Measurements from ENCODE around the gene MUSTN1. TPM values are rescaled to one million over a fixed set of nuclear protein-coding genes. Genes with fewer than 3 reads are reported as not detected.

Gene MUSTN1
- total and polyA plus RNA-seq, 2 of the 13 experiments (the other 11 are each of a cell fraction or from before 2014, with no cell fraction given), result 0.84 to 1.4 TPM

DNA sequence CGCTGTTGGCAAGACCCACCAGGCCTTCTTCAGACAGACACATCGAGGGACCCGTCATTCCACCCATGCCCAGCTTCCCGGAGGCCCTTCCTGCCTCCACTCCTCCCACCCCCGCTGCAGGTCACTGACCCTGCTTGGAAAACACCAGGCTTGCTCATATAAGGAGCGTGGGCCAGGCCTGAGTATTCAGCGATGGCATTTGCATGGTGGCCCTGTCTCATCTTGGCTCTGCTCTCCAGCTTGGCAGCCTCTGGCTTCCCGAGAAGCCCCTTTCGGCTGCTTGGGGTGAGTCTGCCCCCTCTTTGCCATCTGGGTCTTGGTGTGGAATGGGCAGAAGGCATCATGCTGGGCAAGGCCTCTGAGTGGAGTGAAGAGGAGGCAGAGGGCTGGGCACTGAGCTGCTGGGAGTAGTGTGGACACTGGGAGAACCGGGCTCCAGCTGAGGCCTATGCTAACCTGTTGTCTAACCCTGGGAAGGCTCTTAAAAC is 40.2 kb downstream of the MUSTN1 start, which contains the start of gene ITIH3 (continued):
- peak; percentile 64 for TF ChIP-seq PHF8 (CRISPR knock-in tag; IDR thresholded peaks at IDR 0.05)
- peak; percentile 32; the same call in 1 of the 2 replicates for TF ChIP-seq KDM2A (CRISPR knock-in tag; IDR thresholded peaks at IDR 0.05; ENCODE audit: borderline replicate concordance, low read depth)
- no peak; the same call in 1 of the 2 replicates for TF ChIP-seq KDM6A (CRISPR knock-in tag; IDR thresholded peaks at IDR 0.05; ENCODE audit: low read depth)
- peak; percentile 39; the same call in 1 of the 2 replicates for TF ChIP-seq ZNF891 (CRISPR knock-in tag; IDR thresholded peaks at IDR 0.05)
- peak; percentile 95 for TF ChIP-seq RXRB (CRISPR knock-in tag; IDR thresholded peaks at IDR 0.05; ENCODE audit: borderline replicate concordance)
- no peak for TF ChIP-seq ZBTB8A (CRISPR knock-in tag; IDR thresholded peaks at IDR 0.05; ENCODE audit: borderline replicate concordance, low read depth)
- TF ChIP-seq ZNF30 (CRISPR knock-in tag; IDR thresholded peaks at IDR 0.05), result no peak
- no peak for TF ChIP-seq ARID2 (CRISPR knock-in tag; IDR thresholded peaks at IDR 0.05; ENCODE audit: borderline replicate concordance)
- no peak for TF ChIP-seq SRSF9 (IDR thresholded peaks at IDR 0.05; ENCODE audit: borderline replicate concordance, insufficient read depth, low read depth, low read length, poor library complexity, severe bottlenecking)
- no peak for TF ChIP-seq ZBTB20 (CRISPR knock-in tag; IDR thresholded peaks at IDR 0.05; ENCODE audit: borderline replicate concordance, low read depth)
- TF ChIP-seq, protein P1, sequence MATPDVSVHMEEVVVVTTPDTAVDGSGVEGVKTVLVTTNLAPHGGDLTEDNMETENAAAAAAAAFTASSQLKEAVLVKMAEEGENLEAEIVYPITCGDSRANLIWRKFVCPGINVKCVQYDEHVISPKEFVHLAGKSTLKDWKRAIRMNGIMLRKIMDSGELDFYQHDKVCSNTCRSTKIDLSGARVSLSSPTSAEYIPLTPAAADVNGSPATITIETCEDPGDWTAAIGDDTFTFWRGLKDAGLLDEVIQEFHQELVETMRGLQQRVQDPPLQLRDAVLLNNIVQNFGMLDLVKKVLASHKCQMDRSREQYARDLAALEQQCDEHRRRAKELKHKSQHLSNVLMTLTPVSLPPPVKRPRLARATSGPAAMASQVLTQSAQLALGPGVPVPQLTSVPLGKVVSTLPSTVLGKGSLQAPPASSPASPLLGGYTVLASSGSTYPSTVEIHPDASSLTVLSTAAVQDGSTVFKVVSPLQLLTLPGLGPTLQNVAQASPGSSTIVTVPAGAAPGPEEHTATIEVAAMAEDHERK (CRISPR knock-in tag; IDR thresholded peaks at IDR 0.05; ENCODE audit: low read depth), result no peak
- TF ChIP-seq, protein P2, sequence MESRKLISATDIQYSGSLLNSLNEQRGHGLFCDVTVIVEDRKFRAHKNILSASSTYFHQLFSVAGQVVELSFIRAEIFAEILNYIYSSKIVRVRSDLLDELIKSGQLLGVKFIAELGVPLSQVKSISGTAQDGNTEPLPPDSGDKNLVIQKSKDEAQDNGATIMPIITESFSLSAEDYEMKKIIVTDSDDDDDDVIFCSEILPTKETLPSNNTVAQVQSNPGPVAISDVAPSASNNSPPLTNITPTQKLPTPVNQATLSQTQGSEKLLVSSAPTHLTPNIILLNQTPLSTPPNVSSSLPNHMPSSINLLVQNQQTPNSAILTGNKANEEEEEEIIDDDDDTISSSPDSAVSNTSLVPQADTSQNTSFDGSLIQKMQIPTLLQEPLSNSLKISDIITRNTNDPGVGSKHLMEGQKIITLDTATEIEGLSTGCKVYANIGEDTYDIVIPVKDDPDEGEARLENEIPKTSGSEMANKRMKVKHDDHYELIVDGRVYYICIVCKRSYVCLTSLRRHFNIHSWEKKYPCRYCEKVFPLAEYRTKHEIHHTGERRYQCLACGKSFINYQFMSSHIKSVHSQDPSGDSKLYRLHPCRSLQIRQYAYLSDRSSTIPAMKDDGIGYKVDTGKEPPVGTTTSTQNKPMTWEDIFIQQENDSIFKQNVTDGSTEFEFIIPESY (CRISPR knock-in tag; IDR thresholded peaks at IDR 0.05), result no peak
- TF ChIP-seq, protein P3, sequence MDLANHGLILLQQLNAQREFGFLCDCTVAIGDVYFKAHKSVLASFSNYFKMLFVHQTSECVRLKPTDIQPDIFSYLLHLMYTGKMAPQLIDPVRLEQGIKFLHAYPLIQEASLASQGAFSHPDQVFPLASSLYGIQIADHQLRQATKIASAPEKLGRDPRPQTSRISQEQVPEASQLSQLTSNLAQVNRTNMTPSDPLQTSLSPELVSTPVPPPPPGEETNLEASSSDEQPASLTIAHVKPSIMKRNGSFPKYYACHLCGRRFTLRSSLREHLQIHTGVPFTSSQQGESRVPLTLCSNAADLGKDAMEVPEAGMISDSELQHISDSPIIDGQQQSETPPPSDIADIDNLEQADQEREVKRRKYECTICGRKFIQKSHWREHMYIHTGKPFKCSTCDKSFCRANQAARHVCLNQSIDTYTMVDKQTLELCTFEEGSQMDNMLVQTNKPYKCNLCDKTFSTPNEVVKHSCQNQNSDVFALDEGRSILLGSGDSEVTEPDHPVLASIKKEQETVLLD (CRISPR knock-in tag; IDR thresholded peaks at IDR 0.05; ENCODE audit: low read depth), result no peak
- TF ChIP-seq, protein P4, sequence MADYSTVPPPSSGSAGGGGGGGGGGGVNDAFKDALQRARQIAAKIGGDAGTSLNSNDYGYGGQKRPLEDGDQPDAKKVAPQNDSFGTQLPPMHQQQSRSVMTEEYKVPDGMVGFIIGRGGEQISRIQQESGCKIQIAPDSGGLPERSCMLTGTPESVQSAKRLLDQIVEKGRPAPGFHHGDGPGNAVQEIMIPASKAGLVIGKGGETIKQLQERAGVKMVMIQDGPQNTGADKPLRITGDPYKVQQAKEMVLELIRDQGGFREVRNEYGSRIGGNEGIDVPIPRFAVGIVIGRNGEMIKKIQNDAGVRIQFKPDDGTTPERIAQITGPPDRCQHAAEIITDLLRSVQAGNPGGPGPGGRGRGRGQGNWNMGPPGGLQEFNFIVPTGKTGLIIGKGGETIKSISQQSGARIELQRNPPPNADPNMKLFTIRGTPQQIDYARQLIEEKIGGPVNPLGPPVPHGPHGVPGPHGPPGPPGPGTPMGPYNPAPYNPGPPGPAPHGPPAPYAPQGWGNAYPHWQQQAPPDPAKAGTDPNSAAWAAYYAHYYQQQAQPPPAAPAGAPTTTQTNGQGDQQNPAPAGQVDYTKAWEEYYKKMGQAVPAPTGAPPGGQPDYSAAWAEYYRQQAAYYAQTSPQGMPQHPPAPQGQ (CRISPR knock-in tag; IDR thresholded peaks at IDR 0.05; ENCODE audit: borderline replicate concordance), result no peak
- 0 out of 2 replicates have a peak, but pooled peaks have one; percentile 42 for TF ChIP-seq MIXL1 (CRISPR knock-in tag; IDR thresholded peaks at IDR 0.05)
- TF ChIP-seq, protein P5, sequence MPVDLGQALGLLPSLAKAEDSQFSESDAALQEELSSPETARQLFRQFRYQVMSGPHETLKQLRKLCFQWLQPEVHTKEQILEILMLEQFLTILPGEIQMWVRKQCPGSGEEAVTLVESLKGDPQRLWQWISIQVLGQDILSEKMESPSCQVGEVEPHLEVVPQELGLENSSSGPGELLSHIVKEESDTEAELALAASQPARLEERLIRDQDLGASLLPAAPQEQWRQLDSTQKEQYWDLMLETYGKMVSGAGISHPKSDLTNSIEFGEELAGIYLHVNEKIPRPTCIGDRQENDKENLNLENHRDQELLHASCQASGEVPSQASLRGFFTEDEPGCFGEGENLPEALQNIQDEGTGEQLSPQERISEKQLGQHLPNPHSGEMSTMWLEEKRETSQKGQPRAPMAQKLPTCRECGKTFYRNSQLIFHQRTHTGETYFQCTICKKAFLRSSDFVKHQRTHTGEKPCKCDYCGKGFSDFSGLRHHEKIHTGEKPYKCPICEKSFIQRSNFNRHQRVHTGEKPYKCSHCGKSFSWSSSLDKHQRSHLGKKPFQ (CRISPR knock-in tag; IDR thresholded peaks at IDR 0.05; ENCODE audit: insufficient replicate concordance), result no peak
- no peak for TF ChIP-seq ZNF101 (CRISPR knock-in tag; IDR thresholded peaks at IDR 0.05; ENCODE audit: borderline replicate concordance, low read depth)
- no peak for TF ChIP-seq SMAD3 (CRISPR knock-in tag; IDR thresholded peaks at IDR 0.05)
